HG02798 (cell line): ENCODE data around the gene ABCD1.

ENCODE experiments used
- ATAC-seq: cut with Tn5 transposase; IDR thresholded peaks from one replicate; pipeline ENCODE4 v1.9.1; 2021; ENCODE audit warnings: mild to moderate bottlenecking; ENCODE audit not compliant: unreplicated experiment, poor library complexity

Gene ABCD1

GRCh38 chrX:153770601-153771414 is 46.2 kb downstream of the ABCD1 start:
- ATAC-seq = no peak

- ATAC-seq = no peak
Observed at GRCh38 chrX:153771415-153772315, 47.0 kb downstream of the ABCD1 start.

DNA sequence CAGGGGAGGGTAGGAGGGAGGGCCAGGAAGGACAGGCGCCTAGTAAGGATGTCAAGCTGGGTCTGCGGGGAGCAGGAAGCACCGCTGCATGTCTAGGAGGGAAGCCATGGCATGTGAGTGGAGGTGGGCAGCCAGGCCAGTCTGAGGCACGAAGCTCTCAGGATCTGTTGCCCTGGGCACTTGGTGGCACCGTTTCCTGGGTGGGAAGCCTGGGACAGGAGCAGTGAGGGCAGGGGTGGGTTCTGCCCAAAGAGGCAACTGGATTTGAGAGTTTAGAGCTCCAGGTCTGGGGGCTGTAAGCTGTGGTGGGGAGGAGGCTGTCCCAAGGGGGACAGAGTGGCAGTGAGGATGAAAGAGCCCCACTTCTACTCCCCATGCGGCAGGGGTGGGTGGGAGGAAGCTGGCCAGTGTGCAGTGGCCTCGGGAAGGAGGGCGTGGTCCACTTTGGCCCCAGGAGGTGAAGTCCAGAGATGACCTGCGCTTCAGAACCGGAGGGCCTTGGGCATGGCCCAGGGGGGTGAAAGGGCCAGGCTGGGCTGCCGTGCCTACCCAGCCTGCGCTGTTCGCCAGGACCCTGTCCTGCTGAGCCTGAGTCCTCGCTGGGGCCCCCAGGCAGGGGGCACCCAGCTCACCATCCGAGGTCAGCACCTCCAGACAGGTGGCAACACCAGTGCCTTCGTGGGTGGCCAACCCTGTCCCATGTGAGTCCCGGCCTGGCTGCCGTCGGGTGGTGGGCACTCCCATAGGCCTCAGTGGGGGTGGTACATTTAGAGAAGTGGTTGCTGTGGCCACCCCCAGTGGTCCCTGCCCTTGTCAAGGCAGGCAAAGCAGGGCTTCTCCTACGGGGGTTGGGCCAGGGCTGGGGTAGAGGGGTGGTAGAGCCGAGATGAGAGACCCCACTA is 47.9 kb downstream of the ABCD1 start:
- no peak for ATAC-seq

GRCh38 chrX:153773218-153773611 is 48.6 kb downstream of the ABCD1 start:
- ATAC-seq = no peak

- no peak for ATAC-seq
Observed at GRCh38 chrX:153773741-153774575, 49.3 kb downstream of the ABCD1 start.

GRCh38 chrX:153774576-153775292 is 50.1 kb downstream of the ABCD1 start:
- ATAC-seq = no peak

DNA sequence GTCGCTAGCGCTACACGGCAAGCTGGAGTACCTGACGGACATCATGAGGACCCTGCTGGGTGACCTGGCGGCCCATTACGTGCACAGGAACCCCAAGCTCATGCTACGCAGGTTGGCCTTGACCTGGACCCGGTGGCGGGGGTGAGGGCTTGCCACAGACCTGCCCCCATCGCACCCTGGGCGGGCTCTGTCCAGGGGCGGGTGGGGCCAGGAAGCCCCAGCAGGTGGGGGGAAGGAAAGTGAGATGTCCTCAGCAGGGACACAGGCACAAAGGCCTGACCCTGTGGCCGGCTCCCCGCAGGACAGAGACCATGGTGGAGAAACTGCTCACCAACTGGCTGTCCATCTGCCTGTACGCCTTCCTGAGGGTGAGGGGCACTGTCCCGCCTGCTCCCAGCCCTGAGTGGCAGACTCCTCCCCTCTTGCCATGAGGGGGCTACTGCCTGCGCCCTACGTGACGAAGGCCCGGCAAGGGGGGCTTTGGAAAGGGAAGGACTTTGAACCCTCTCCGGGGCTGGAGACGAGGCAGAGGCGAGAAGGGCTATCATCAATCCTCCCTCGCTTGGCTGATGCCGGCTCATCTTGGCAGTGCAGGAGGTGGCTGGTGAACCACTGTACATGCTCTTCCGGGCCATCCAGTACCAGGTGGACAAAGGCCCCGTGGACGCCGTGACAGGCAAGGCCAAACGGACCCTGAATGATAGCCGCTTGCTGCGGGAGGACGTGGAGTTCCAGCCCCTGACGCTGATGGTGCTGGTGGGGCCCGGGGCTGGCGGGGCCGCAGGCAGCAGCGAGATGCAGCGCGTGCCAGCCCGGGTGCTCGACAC is 50.9 kb downstream of the ABCD1 start:
- ATAC-seq = no peak

DNA sequence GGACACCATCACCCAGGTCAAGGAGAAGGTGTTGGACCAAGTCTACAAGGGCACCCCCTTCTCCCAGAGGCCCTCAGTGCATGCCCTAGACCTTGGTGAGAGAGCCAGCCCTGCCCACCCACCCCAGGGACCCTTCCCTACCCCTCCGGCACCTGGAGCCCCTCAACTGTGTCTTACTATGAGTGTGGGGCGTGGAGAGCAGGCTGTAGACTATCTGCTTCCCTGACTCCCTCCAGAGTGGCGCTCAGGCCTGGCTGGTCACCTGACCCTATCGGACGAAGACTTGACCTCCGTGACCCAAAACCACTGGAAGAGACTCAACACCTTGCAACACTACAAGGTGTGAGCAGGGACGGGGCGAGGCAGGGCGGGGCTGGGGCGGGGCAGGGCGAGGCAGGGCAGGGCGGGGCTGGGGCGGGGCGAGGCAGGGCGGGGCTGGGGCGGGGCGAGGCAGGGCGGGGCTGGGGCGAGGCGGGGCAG is 51.5 kb downstream of the ABCD1 start:
- no peak for ATAC-seq

DNA sequence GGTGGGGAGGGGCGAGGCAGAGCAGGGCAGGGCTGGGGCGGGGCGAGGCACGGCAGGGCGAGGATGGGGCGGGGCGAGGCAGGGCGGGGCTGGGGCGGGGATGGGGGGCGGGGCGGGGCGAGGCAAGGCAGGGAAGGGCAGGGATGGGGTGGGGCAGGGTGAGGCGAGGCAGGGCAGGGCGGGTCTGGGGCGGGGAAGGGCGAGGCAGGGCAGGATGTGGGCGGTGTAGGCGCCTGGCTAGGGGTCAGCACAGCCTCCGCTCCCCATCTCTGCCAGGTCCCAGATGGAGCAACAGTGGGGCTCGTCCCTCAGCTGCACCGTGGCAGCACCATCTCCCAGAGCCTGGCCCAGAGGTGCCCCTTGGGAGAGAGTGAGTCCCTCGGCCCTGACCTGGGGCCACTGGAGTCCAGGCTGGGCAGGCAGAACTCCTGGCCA is 52.0 kb downstream of the ABCD1 start:
- no peak for ATAC-seq

- ATAC-seq = no peak
Observed at GRCh38 chrX:153777261-153778090, 52.8 kb downstream of the ABCD1 start.

GRCh38 chrX:153778181-153778580 is 53.5 kb downstream of the ABCD1 start:
- no peak for ATAC-seq

DNA sequence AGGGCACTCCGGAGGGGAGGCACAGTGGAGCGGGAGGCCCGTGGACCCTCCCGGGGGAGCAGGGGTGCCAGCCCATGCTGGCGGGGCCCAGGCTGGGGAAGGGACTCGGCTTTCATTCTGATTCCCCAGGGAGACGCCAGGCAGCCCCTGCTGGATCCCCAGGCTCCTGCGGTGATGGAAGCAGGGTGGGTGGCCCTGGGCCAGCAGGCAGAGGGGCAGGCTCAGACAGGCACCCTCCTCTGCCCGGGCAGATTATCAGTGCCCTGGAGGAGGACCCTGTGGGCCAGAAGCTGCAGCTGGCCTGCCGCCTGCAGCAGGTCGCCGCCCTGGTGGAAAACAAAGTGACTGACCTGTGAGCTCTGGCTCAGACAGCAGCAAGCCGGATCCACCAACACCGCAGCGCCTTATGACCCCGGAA is 54.0 kb downstream of the ABCD1 start:
- no peak for ATAC-seq

DNA sequence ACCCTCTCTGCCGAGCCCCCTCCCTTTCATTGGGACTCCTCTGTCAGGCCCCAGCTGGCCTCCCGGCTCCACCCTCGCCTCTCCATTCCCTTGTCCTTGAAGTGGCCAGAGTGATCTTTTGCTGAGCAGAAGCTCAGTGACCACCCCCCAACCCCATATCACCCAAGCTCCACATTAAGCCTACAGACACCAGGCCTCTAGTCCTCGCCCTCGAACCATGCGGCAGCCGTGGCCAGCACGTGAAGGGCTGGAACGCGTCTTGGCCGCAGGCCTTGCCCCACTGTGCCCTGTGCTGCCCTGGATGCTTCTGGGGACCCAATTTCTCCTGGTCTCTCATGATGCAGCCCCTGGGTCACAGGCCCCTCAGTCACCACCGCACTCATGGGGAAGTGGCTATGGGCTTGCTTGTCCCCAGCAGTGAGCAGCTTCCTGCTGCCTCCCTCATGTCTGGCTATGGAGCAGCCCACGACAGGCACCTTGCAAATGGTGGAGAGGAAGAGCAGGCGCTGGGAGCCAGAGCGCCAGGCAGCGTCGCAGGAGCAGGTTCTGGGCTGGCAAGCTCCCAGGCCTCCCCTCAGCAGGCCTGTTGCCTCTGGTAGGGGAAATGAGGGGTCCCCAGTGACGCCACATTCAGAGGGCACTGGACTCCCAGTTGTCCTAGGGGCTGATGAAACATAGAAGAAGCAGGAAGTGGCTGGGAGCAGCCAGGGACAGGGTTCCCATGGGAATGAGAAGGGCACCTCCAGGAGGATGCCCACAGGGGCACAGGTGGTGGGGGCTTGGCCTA is 55.4 kb downstream of the ABCD1 start:
- no peak for ATAC-seq

DNA sequence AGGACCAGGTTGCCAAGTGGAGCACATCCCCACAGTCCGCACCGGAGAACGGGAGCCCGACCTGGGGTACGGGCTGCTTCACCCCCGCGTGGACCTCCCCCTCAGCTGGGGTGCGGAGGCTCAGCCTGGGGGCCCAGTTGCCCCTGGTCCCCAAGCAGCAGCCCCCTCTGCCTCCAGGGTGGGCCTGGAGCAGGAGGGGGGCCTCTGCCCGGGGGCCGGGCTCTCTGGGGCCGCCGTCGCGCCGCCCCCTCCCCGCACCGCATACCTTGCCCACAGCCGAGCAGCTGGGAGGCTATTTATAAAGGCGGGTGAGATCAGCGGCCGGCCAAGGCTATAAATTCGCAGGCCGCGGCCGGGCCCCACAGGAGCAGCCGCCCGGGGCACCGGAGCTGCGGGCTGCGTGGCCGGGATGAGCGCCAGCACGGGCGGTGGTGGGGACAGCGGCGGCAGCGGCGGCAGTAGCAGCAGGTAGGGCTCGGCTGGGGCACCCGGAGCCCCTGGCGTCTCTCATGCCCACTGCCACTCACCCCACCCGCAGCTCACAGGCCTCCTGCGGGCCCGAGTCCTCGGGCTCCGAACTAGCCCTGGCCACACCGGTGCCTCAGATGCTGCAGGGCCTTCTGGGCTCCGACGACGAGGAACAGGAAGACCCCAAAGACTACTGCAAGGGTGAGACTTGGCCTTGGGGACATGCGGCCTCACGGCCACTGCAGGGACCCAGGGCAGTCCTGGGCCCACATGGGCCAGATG is 56.2 kb downstream of the ABCD1 start, which contains the start of gene SRPK3:
TSS of gene SRPK3 (plus strand) at position 364 of the 750 bp plus-strand sequence. CDS start at position 410, 46 bp downstream.
- ATAC-seq = no peak

- ATAC-seq = no peak
Observed at GRCh38 chrX:153781428-153782047, 56.9 kb downstream of the ABCD1 start.
